ENCODE measurements around the gene EIF2S3B.

The EIF2S3B gene

GRCh38 chr12:10554756-10555481 lies 49.2 kb downstream of the EIF2S3B start:
- DNase-seq (ENCODE audit: low read depth), result no peak

GRCh38 chr12:10557329-10557728 lies 51.6 kb downstream of the EIF2S3B start:
- no peak for DNase-seq (ENCODE audit: low read depth)

- DNase-seq (ENCODE audit: low read depth), result no peak
Observed at GRCh38 chr12:10557766-10558165, 52.1 kb downstream of the EIF2S3B start.
